IPS-18c (cell line): Measurements from ENCODE around the gene RAI1.

ENCODE experiments used
- H3K4me3 ChIP-seq: 2 replicates; pipeline ENCODE4 v1.7.0; 2013; ENCODE audit warnings: low read depth, mild to moderate bottlenecking, low read length, moderate library complexity; ENCODE audit not compliant: insufficient read depth
- H3K9me3 ChIP-seq: one replicate; pipeline ENCODE4 v1.6.1; 2013; ENCODE audit warnings: mild to moderate bottlenecking, low read length, moderate library complexity; ENCODE audit not compliant: control insufficient read depth, insufficient read depth

RAI1 gene

DNA sequence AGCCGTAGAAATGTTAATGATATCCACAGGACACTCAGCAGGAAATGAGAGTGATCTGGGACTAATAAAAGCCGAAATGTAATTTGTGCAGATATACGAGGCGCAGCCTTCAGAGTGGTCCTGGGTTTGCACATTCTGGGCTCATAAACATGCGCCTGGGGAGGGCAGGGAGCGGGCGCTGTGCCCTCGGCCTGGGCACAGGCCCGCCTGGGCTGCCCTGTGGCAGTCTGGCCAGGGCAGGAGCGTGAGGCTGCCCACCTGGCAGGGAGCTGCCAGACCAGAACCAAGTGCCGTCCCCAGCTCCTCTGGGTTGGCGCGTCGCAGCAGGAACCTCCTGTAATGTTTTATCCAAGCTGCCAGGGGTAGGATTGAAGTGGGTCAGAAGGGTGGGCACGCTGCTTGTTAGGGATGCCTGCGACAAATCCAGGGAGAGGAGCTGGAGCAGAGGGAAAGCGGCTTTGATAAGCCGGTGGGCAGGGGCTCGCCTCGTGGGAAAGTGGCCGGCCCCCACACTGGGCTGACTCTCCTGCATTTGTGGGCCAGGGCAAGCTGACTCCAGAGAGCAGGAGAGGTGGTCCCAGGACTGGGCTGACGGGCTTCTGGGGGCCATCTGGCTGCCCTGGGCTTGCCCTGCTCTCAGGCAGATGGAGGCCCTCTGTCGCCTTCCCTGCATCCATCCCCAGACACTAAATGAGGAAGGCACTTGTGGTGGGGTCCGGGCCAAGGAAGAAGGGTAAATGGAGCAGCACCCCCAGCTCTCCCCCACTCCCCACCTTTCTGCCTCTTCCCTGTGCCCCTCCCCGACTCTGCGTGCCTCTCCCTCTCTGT is 109.6 kb downstream of the RAI1 start:
- Histone ChIP-seq H3K9me3 (no peaks in the 10 kb centered on the region), H3K4me3 (no peak overlapping the region)

DNA sequence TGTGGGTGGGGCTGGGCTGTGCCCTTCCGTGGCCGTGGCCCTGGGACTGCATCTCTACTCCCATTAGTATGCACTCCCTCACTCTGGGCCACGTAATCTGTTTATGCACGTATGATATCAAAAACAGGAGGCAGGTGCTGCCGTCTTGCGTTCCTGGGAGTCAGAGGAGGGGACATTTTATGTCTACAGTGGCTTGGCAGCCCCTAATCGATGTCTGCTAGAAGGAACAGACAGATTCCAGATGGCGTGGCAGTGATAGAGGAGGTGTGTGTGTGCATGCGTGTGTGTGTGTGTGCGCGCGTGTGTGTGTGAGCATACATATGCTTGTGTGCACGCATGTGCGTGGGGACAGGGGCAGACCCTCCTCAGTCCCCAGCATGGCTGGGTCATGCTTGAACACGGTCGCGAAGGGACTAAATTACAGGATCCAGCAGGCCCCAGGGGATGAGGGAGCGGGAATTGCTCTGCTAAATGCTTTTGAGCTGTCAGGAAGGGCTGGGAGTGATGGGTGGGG is 110.8 kb downstream of the RAI1 start:
- Histone ChIP-seq H3K4me3 (0 out of 2 replicates have a peak overlapping the region, but pooled peaks have one; percentile 20), H3K9me3 (no peaks in the 10 kb centered on the region)

DNA sequence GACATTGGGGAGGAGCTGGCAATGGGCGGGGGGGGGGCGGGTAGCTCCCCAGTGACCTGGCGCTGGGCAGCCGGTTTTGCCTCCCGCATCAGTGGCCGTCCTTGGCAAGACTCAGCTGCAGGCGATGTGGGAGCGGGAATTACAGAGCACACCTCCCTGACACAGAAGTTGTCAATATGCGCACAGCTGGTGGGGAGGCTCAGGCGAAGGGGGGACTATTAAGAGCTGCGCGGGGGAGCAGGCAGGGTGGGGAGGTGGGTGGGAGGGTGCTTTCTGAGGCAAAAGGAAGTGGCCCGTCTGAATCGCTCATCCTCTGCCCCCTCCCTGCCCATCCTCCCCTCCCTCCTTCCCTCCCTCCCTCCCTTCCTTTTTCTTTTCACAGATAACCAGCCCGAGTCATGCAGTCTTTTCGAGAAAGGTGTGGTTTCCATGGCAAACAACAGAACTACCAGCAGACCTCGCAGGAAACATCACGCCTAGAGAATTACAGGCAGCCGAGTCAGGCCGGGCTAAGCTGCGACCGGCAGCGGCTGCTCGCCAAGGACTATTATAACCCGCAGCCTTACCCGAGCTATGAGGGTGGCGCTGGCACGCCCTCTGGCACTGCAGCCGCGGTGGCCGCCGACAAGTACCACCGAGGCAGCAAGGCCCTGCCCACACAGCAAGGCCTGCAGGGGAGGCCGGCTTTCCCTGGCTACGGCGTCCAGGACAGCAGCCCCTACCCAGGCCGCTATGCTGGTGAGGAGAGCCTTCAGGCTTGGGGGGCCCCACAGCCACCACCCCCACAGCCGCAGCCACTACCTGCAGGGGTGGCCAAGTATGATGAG is 111.5 kb downstream of the RAI1 start:
- H3K4me3 ChIP-seq = no peak overlapping the region
- no peaks in the 10 kb centered on the region for H3K9me3 ChIP-seq

DNA sequence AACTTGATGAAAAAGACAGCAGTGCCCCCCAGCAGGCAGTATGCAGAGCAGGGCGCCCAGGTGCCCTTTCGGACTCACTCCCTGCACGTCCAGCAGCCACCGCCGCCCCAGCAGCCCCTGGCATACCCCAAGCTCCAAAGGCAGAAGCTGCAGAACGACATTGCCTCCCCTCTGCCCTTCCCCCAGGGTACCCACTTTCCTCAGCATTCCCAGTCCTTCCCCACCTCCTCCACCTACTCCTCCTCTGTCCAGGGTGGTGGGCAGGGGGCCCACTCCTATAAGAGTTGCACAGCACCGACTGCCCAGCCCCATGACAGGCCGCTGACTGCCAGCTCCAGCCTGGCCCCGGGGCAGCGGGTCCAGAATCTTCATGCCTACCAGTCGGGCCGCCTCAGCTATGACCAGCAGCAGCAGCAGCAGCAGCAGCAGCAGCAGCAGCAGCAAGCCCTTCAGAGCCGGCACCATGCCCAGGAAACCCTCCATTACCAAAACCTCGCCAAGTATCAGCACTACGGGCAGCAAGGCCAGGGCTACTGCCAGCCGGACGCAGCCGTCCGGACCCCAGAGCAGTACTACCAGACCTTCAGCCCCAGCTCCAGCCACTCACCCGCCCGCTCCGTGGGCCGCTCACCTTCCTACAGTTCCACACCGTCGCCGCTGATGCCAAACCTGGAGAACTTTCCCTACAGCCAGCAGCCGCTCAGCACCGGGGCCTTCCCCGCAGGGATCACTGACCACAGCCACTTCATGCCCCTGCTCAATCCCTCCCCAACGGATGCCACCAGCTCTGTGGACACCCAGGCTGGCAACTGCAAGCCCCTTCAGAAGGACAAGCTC is 112.3 kb downstream of the RAI1 start:
- Histone ChIP-seq H3K4me3 (no peak overlapping the region), H3K9me3 (no peaks in the 10 kb centered on the region)

DNA sequence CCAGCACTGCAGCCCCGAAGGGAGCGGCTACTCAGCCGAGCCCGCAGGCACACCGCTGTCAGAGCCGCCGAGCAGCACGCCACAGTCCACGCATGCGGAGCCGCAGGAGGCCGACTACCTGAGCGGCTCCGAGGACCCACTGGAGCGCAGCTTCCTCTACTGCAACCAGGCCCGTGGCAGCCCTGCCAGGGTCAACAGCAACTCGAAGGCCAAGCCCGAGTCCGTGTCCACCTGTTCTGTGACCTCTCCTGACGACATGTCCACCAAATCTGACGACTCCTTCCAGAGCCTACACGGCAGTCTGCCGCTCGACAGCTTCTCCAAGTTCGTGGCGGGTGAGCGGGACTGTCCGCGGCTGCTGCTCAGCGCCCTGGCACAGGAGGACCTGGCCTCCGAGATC is 113.1 kb downstream of the RAI1 start:
- no peaks in the 10 kb centered on the region for H3K9me3 ChIP-seq
- no peak overlapping the region for H3K4me3 ChIP-seq

DNA sequence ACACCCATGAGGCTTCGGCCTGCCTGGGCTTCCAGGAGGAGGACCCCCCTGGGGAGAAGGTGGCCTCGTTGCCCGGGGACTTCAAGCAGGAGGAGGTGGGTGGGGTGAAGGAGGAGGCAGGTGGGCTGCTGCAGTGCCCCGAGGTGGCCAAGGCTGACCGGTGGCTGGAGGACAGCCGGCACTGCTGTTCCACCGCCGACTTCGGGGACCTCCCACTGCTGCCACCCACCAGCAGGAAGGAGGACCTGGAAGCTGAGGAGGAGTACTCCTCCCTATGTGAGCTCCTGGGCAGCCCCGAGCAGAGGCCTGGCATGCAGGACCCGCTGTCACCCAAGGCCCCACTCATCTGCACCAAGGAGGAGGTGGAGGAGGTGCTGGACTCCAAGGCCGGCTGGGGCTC is 114.0 kb downstream of the RAI1 start:
- Histone ChIP-seq H3K9me3 (no peaks in the 10 kb centered on the region), H3K4me3 (no peak overlapping the region)

DNA sequence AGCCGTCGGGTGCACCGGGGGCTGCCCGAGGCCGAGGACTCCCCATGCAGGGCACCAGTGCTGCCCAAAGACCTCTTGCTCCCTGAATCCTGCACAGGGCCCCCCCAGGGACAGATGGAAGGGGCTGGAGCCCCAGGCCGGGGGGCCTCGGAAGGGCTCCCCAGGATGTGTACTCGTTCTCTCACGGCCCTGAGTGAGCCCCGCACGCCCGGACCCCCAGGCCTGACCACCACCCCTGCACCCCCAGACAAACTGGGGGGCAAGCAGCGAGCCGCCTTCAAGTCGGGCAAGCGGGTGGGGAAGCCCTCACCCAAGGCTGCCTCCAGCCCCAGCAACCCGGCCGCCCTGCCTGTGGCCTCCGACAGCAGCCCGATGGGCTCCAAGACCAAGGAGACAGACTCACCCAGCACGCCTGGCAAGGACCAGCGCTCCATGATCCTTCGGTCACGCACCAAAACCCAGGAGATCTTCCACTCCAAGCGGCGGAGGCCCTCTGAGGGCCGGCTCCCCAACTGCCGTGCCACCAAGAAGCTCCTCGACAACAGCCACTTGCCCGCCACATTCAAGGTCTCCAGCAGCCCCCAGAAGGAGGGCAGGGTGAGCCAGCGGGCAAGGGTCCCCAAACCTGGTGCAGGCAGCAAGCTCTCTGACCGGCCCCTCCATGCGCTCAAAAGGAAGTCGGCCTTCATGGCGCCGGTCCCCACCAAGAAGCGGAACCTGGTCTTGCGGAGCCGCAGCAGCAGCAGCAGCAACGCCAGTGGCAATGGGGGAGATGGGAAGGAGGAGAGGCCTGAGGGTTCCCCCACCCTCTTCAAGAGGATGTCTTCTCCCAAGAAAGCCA is 114.9 kb downstream of the RAI1 start:
- Histone ChIP-seq H3K9me3 (no peaks in the 10 kb centered on the region), H3K4me3 (no peak overlapping the region)

DNA sequence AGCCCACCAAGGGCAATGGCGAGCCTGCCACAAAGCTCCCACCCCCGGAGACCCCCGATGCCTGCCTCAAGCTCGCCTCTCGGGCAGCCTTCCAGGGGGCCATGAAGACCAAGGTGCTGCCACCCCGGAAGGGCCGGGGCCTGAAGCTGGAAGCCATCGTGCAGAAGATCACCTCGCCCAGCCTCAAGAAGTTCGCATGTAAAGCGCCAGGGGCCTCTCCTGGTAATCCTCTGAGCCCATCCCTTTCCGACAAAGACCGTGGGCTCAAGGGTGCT is 115.5 kb downstream of the RAI1 start:
- Histone ChIP-seq H3K9me3 (no peaks in the 10 kb centered on the region), H3K4me3 (no peak overlapping the region)

DNA sequence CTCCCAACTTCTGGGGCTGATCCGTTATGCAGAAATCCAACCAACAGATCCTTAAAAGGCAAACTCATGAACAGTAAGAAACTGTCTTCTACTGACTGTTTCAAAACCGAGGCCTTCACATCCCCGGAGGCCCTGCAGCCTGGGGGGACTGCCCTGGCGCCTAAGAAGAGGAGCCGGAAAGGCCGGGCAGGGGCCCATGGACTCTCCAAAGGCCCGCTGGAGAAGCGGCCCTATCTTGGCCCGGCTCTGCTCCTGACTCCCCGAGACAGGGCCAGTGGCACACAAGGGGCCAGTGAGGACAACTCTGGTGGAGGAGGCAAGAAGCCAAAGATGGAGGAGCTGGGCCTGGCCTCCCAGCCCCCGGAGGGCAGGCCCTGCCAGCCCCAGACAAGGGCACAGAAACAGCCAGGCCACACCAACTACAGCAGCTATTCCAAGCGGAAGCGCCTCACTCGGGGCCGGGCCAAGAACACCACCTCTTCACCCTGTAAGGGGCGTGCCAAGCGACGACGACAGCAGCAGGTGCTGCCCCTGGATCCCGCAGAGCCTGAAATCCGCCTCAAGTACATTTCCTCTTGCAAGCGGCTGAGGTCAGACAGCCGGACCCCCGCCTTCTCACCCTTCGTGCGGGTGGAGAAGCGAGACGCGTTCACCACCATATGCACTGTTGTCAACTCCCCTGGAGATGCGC is 116.0 kb downstream of the RAI1 start:
- no peaks in the 10 kb centered on the region for H3K9me3 ChIP-seq
- no peak overlapping the region for H3K4me3 ChIP-seq

DNA sequence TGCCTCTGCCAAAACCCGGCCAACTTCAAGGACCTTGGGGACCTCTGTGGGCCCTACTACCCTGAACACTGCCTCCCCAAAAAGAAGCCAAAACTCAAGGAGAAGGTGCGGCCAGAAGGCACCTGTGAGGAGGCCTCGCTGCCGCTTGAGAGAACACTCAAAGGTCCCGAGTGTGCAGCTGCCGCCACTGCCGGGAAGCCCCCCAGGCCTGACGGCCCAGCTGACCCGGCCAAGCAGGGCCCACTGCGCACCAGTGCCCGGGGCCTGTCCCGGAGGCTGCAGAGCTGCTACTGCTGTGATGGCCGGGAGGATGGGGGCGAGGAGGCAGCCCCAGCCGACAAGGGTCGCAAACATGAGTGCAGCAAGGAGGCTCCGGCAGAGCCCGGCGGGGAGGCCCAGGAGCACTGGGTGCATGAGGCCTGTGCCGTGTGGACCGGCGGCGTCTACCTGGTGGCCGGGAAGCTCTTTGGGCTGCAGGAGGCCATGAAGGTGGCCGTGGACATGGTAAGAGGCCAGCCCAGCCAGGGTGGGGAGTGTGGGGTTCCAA is 116.8 kb downstream of the RAI1 start:
- H3K9me3 ChIP-seq = no peaks in the 10 kb centered on the region
- no peak overlapping the region for H3K4me3 ChIP-seq

DNA sequence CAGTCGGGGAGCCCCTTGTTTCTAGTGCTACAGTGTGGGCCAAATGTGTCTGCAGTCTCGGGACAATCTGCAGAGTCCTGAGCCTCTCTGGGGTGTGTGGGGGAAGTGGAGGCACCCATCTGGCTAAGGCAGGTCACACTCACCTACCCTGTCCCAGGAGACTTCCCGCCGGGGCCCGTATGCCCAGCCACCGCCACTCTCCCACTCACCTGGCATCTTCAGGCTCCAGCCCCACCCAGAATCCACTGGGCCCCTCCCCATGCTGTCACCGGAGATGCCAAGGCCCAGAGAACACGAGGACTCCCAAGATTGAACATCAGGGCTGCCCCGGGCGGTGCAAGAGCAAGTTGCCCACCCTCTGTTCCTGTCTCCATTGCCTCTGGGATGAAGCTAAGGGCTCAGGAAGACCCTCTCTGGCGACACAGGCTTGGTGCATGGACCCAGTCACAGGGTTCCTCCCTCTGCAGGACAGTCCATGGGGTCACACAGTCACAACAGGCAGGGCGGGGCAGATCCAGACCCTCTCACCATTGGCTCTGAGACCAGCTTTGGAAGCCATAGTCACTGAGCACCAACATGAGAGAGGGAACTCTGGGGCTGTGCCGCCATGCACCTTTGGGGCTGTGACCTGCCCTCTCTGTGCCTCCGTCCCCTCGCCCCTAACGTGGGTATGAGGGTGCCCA is 117.5 kb downstream of the RAI1 start:
- no peak overlapping the region for H3K4me3 ChIP-seq
- H3K9me3 ChIP-seq = no peaks in the 10 kb centered on the region

DNA sequence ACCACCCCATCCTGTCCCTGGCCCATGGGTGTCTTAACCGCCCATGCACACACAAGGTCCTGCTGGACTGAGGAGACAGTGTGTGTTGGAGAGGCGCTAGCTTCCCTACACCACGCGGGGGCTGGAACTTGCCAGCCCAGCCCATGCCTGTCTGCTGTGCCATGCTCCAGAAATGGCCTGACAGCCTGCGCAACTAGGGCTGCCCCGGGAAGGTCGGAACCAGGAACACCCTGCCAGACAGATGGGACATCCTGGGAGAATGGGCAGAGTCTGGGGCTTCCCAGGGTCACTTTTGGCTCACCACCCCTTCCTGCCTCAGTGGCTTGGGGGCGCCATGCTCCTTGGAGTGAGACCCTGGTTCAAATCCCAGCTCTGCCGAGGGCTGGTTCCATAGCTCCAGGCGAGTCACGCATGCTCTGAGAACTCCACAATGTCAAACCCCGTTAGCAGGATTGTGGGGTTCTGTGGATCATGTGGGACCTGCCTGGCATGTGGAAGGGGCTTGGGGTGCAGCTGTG is 119.3 kb downstream of the RAI1 start:
- Histone ChIP-seq H3K9me3 (no peaks in the 10 kb centered on the region), H3K4me3 (no peak overlapping the region)

DNA sequence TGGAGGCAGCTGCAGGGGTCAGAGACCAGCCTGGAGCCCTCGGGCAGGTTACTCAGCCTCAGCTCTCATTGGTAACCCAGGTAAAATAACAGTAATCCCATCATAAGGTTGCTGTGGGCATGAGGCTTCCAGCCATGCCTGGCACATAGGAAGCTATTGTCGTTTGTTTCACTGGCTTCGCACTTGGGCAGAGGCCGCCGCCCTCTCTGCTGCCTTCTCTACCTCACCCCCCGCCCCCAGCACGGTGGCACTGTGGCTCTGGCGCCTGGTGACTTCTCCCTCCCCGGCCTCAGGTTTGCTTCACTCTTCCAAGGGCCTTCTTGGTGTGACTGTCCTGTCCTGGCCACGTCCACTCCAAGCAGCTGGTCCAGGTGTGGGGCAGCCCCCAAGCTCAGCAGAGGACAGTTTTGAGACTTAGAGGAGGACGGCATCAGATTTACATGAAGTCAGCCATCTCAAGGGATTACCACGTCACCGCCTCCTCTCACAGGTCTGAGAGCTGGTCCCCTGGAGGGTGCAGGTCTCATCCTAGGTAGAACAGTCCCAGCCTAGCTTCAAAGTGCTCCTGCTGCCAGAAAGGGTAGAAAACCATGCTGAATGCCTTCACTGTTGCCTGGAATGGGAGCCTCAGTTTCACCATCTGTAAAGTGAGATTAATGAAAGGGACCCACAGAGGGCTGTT is 120.7 kb downstream of the RAI1 start:
- Histone ChIP-seq H3K4me3 (no peak overlapping the region), H3K9me3 (no peaks in the 10 kb centered on the region)

DNA sequence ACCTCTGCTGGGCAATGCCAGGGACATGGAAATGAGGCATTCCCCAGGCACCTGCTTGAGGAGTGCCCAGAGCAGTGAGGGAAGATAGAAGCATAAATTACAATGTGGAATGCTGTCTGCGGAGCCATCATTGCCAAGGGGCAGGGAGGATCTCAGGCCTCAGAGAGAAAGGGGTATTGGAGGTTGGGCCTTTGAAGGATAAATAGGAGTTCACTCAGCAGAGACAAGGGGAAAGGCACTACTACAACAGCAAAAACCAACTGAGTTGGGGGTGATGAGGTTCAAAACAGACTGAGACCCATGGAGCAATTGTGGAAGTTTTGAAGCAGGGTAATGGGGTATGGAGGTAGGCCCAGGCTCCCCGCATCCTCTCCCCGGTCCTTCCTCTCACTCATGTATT is 122.7 kb downstream of the RAI1 start:
- H3K9me3 ChIP-seq = no peaks in the 10 kb centered on the region
- no peak overlapping the region for H3K4me3 ChIP-seq

DNA sequence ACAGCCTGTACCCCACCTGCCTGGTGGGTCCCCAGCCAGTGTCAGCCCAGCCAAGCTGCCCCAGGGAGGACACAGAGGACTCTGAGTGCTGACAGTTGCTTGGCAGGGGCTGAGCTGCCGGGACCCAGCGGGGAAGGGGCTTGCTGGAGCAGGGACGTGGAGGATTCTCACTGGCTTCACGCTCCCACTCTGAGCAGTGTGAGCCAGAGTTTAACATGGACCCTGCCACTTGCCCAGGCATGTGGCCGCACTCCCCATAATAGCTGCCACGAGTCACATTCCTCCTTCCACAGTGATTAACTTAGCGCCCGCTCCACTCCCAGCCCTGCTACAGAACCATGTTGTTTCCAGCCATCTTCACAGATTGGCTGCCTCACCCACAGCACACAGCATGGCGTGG is 124.3 kb downstream of the RAI1 start:
- Histone ChIP-seq H3K9me3 (no peaks in the 10 kb centered on the region), H3K4me3 (no peak overlapping the region)
